H1 (cell line): ENCODE data around the gene CMIP. TPM values are rescaled to one million over a fixed set of nuclear protein-coding genes. Genes with fewer than 3 reads are reported as not detected.

ENCODE experiments used
- CTCF ChIA-PET: fragments of 300-600 bp; sonication (Branson Sonifier 250); formaldehyde crosslinking; loops from one replicate; lab custom pipeline; 2021; ENCODE audit not compliant: partially characterized antibody; lab: Charles Lee
- POLR2A ChIA-PET: fragments of 300-600 bp; sonication (Branson Sonifier 250); formaldehyde crosslinking; loops from one replicate; lab custom pipeline; 2021; ENCODE audit warnings: inconsistent platforms; ENCODE audit not compliant: partially characterized antibody; lab: Charles Lee
- DNase-seq, 2 experiments: peaks; one replicate each; pipeline versions ENCODE4 v3.0.0 to v3.0.0-alpha.2; 2010 to 2022; ENCODE audit warnings: low spot score in 2 of 2, low read depth in 1 of 2, mixed read lengths in 1 of 2
- FAIRE-seq: peaks from 2 replicates; lab custom pipeline; 2011; peaks lifted over from hg19 to GRCh38; lab: Jason Lieb, UNC
- H2AFZ ChIP-seq: 2 replicates; pipeline ENCODE4 v1.8.1; 2012; ENCODE audit warnings: low read length, inconsistent platforms
- H2AK5ac ChIP-seq: 2 replicates; pipeline ENCODE4 v1.6.1; 2013; ENCODE audit warnings: low read depth, low read length
- H2BK120ac ChIP-seq: replicated peaks from 2 replicates; pipeline ENCODE3; 2013; ENCODE audit warnings: low read depth, low read length, inconsistent platforms
- H2BK12ac ChIP-seq: 2 replicates; pipeline ENCODE4 v1.6.1; 2013; ENCODE audit warnings: low read depth, low read length
- H2BK15ac ChIP-seq: 2 replicates; pipeline ENCODE4 v1.6.1; 2013; ENCODE audit warnings: low read length
- H2BK20ac ChIP-seq: 2 replicates; pipeline ENCODE4 v1.6.1; 2013; ENCODE audit warnings: low read length
- H2BK5ac ChIP-seq: 2 replicates; pipeline ENCODE4 v1.6.1; 2013; ENCODE audit warnings: low read depth, low read length
- H3K14ac ChIP-seq: 2 replicates; pipeline ENCODE4 v1.6.1; 2013; ENCODE audit warnings: inconsistent platforms; ENCODE audit not compliant: insufficient read length
- H3K18ac ChIP-seq: 2 replicates; pipeline ENCODE4 v1.6.1; 2013; ENCODE audit warnings: low read length; ENCODE audit errors: extremely low read depth
- H3K23ac ChIP-seq: 2 replicates; pipeline ENCODE4 v1.6.1; 2013; ENCODE audit warnings: inconsistent platforms; ENCODE audit not compliant: insufficient read length
- H3K23me2 ChIP-seq: 2 replicates; pipeline ENCODE4 v1.6.1; 2013; ENCODE audit warnings: low read depth, low read length
- H3K27ac ChIP-seq: 2 replicates; pipeline ENCODE4 v1.6.1; 2011; ENCODE audit warnings: low read depth, low read length, inconsistent platforms
- H3K27me3 ChIP-seq, 4 experiments: replicated peaks in 1 of 4; 1 replicate in 1 of 4; 2 replicates in 3 of 4; pipeline versions ENCODE4 v1.6.1 to v1.8.1; 2011 to 2013; ENCODE audit warnings: low read length in 3 of 4, mild to moderate bottlenecking in 3 of 4, inconsistent platforms in 2 of 4, mixed read lengths in 2 of 4, moderate library complexity in 1 of 4; ENCODE audit not compliant: control insufficient read depth in 3 of 4, insufficient read depth in 3 of 4; ENCODE audit errors: extremely low read depth in 1 of 4
- H3K36me3 ChIP-seq, 4 experiments: 2 replicates each; pipeline versions ENCODE4 v1.6.1 to v1.8.1; 2011 to 2013; ENCODE audit warnings: mild to moderate bottlenecking in 4 of 4, low read length in 3 of 4, moderate library complexity in 2 of 4, control low read depth in 1 of 4, inconsistent platforms in 1 of 4; ENCODE audit not compliant: insufficient read depth in 4 of 4, control insufficient read depth in 2 of 4
- H3K4ac ChIP-seq: replicated peaks from 2 replicates; pipeline ENCODE3; 2013; ENCODE audit warnings: low read length, low read depth, mixed read lengths, inconsistent platforms; ENCODE audit not compliant: insufficient read length
- H3K4me1 ChIP-seq, 4 experiments: replicated peaks in 1 of 4; 1 replicate in 1 of 4; 2 replicates in 3 of 4; pipeline versions ENCODE4 v1.6.1 to v1.8.1; 2011 to 2013; ENCODE audit warnings: low read length in 3 of 4, inconsistent platforms in 2 of 4, mixed read lengths in 1 of 4; ENCODE audit not compliant: insufficient read depth in 4 of 4, control insufficient read depth in 3 of 4
- H3K4me2 ChIP-seq, 2 experiments: 2 replicates each; pipeline versions ENCODE4 v1.6.1 to v1.8.1; 2011 to 2013; ENCODE audit warnings: low read depth in 2 of 2, low read length in 2 of 2, control low read depth in 1 of 2, inconsistent platforms in 1 of 2, mild to moderate bottlenecking in 1 of 2; ENCODE audit not compliant: insufficient read depth in 1 of 2
- H3K4me3 ChIP-seq, 4 experiments: fragments of 200-600, 300-600 bp in 1 of 4; sonication (generic), shearing (Covaris generic), sonication (Bioruptor Twin) in 1 of 4; 2 replicates each; pipeline versions ENCODE4 v1.5.1 to v1.8.1; 2011 to 2016; ENCODE audit warnings: low read length in 4 of 4, low read depth in 3 of 4, control low read depth in 2 of 4, inconsistent platforms in 2 of 4, mild to moderate bottlenecking in 2 of 4, mixed read lengths in 1 of 4, moderate library complexity in 1 of 4; ENCODE audit not compliant: insufficient read depth in 2 of 4; ENCODE audit errors: extremely low read depth in 1 of 4
- H3K56ac ChIP-seq: replicated peaks from 2 replicates; pipeline ENCODE3; 2013; ENCODE audit warnings: low read depth, mild to moderate bottlenecking, mixed read lengths, low read length, inconsistent platforms; ENCODE audit not compliant: insufficient read length
- H3K79me1 ChIP-seq: 2 replicates; pipeline ENCODE4 v1.6.1; 2013; ENCODE audit warnings: low read depth, low read length, control low read depth
- H3K79me2 ChIP-seq, 2 experiments: 2 replicates each; pipeline versions ENCODE4 v1.6.1 to v1.8.1; 2012 to 2013; ENCODE audit warnings: low read length in 2 of 2, mild to moderate bottlenecking in 2 of 2, inconsistent platforms in 1 of 2; ENCODE audit not compliant: insufficient read depth in 2 of 2, control insufficient read depth in 1 of 2
- H3K9ac ChIP-seq, 4 experiments: replicated peaks in 1 of 4; 1 replicate in 1 of 4; 2 replicates in 3 of 4; pipeline versions ENCODE4 v1.6.1 to v1.8.1; 2011 to 2013; ENCODE audit warnings: low read depth in 3 of 4, low read length in 3 of 4, control low read depth in 2 of 4, mild to moderate bottlenecking in 2 of 4, moderate library complexity in 2 of 4, inconsistent platforms in 1 of 4; ENCODE audit errors: extremely low read depth in 1 of 4
- H3K9me3 ChIP-seq, 2 experiments: 2 replicates each; pipeline versions ENCODE4 v1.6.1 to v1.8.1; 2012 to 2013; ENCODE audit warnings: mild to moderate bottlenecking in 2 of 2, moderate library complexity in 2 of 2, control low read depth in 1 of 2, inconsistent platforms in 1 of 2, low read depth in 1 of 2, low read length in 1 of 2, mixed read lengths in 1 of 2; ENCODE audit not compliant: insufficient read depth in 2 of 2
- H4K20me1 ChIP-seq, 2 experiments: replicated peaks in 1 of 2; 2 replicates each; pipeline versions ENCODE3 to v1.8.1; 2011 to 2013; ENCODE audit warnings: inconsistent platforms in 2 of 2, low read length in 2 of 2, mild to moderate bottlenecking in 1 of 2; ENCODE audit not compliant: insufficient read depth in 2 of 2, control insufficient read depth in 1 of 2
- H4K5ac ChIP-seq: 2 replicates; pipeline ENCODE4 v1.6.1; 2013; ENCODE audit warnings: low read length, low read depth, mixed read lengths, inconsistent platforms; ENCODE audit not compliant: insufficient read length
- H4K8ac ChIP-seq: 2 replicates; pipeline ENCODE4 v1.8.0; 2013; ENCODE audit warnings: mild to moderate bottlenecking, moderate library complexity, low read length, inconsistent platforms; ENCODE audit not compliant: insufficient read depth; ENCODE audit errors: extremely low read depth
- H4K91ac ChIP-seq: replicated peaks from 2 replicates; pipeline ENCODE3; 2013; ENCODE audit warnings: low read length, mixed read lengths, inconsistent platforms; ENCODE audit not compliant: insufficient read length
- BRCA1 ChIP-seq: IDR thresholded peaks from 2 replicates; pipeline ENCODE4 v1.6.1; 2012; ENCODE audit warnings: low read depth, low read length, improper control_type of control experiment
- CEBPB ChIP-seq: IDR thresholded peaks from 2 replicates; pipeline ENCODE4 v1.6.1; 2012; ENCODE audit warnings: low read depth, low read length
- KDM5A ChIP-seq: fragments of 200-600 bp; IDR thresholded peaks from 2 replicates; pipeline ENCODE4 v1.7.1; 2012; ENCODE audit warnings: mild to moderate bottlenecking, low read length, inconsistent platforms, mixed read lengths
- RBBP5 ChIP-seq: IDR thresholded peaks from 2 replicates; pipeline ENCODE4 v1.7.1; 2012; ENCODE audit warnings: low read depth, mild to moderate bottlenecking, inconsistent platforms, low read length, moderate library complexity, borderline replicate concordance
- SIN3A ChIP-seq, 2 experiments: IDR thresholded peaks in 1 of 2; conservative IDR thresholded peaks in 1 of 2; 2 replicates each; pipeline ENCODE4 v1.6.1; 2011 to 2012; ENCODE audit warnings: low read length in 2 of 2, improper control_type of control experiment in 1 of 2, low read depth in 1 of 2, mild to moderate bottlenecking in 1 of 2
- SP2 ChIP-seq: IDR thresholded peaks from 2 replicates; pipeline ENCODE4 v1.6.1; 2012; ENCODE audit warnings: mild to moderate bottlenecking, low read length, inconsistent platforms
- TAF7 ChIP-seq: optimal IDR thresholded peaks from 2 replicates; pipeline ENCODE3; 2011; ENCODE audit warnings: low read depth, mild to moderate bottlenecking, inconsistent platforms, low read length, moderate library complexity, borderline replicate concordance
- YY1 ChIP-seq: IDR thresholded peaks from 2 replicates; pipeline ENCODE4 v1.6.1; 2011; ENCODE audit warnings: low read depth, mild to moderate bottlenecking, low read length
- WGBS, 2 experiments: shearing (Covaris generic) in 1 of 2; methylation state at CpG; one replicate each; pipeline versions ENCODE4 v1.1.6 to v1.1.7; 2013 to 2015; ENCODE audit warnings: low lambda C conversion rate in 2 of 2, mixed read lengths in 2 of 2, inconsistent platforms in 1 of 2, low coverage in 1 of 2, missing lambda C conversion rate in 1 of 2; ENCODE audit not compliant: insufficient replicate concordance in 2 of 2, insufficient coverage in 1 of 2, insufficient read length in 1 of 2; ENCODE audit errors: extremely low coverage in 1 of 2, missing lambda C conversion rate in 1 of 2; 5-methylcytosine and 5-hydroxymethylcytosine counted together
- polyA plus RNA-seq, 7 experiments: library from polyadenylated mRNA; depleted of rRNA in 3 of 7; stranded (reverse) in 5 of 7; unstranded in 2 of 7; fragments of >200 nt in 5 of 7; fragments of 200-250 nt in 2 of 7; gene quantifications; 1 replicate in 5 of 7; 2 replicates in 1 of 7; 4 replicates in 1 of 7; pipeline versions ENCODE4 v1.2.1 to v1.2.3, GENCODE V29; 2011 to 2013; ENCODE audit warnings: missing spikeins in 2 of 7, mixed read lengths in 2 of 7
- total RNA-seq: library from RNA; stranded (reverse); fragmentation: NEBNext Ultra II Directional; extraction: Animal tissue kit (Norgen Biotek cat#: 25700); gene quantifications from 2 replicates; pipeline ENCODE4 v1.2.1, GENCODE V29; 2021
- TF ChIP-seq, protein P1 (sequence below), 3 experiments: IDR thresholded peaks; 1 replicate in 2 of 3; 2 replicates in 1 of 3; pipeline versions ENCODE4 v1.5.1 to v1.6.1; 2011; ENCODE audit warnings: low read length in 3 of 3, mild to moderate bottlenecking in 3 of 3, inconsistent platforms in 2 of 3, low read depth in 1 of 3, moderate library complexity in 1 of 3; ENCODE audit not compliant: insufficient read depth in 1 of 3; ENCODE audit errors: control extremely low read depth in 1 of 3

Gene CMIP
- total and polyA plus RNA-seq, 2 of the 8 experiments (the other 6 are each of a cell fraction or from before 2014, with no cell fraction given) = 7.9 to 53.2 TPM

DNA sequence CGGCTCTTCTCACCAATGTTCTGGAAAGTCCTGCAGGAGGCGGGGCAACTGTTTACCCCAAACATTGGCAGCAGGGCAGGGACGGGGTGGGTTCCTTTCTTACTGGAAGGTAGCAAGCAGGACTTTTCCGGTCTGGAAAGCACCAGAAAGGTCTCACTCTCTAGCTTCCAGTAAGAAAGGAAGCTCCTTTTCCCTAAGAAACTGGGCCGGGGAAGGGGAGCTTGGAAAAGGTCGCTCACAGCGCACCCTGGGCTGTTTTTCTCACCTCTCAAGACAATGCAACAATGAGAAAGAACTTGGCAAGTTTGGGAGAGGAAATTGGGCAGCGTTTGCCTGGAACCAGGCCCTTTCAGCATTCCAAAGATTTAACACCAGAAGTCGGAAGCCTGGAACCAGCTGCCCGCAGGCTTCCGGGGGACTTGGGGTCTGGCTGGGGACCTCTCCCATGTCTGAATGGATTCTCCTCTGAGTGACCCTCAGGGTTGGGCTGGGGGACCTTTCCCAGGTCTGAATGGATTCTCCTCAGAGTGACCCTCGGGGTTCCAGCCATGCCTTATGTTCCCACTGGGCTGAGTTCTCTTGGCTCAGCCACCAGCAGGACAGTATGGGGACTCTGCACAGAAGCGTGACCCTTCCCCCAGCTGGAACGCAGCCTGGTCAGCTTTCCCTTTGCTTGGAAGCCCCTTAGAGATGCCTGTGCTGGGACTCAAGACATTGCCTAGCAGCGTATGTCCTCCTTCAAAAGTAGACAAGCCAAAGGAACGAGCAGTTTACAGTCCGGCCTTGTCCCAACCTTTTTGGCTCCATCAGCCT is 167.9 kb downstream of the CMIP start:
- H2AFZ ChIP-seq = no peak overlapping the region
- H3K23me2 ChIP-seq = peaks cover 12% of the 10 kb centered on the region; the same call in 1 of the 2 replicates
- H2BK120ac ChIP-seq = no peak overlapping the region
- H4K5ac ChIP-seq = no peak overlapping the region
- H3K4me3 ChIP-seq = no peak overlapping the region
- H3K36me3 ChIP-seq = peaks cover 0 to 13% (median 2%) of the 10 kb centered on the region in 4 experiments; a peak in 3 of 8 replicates
- H3K79me1 ChIP-seq = peaks cover 13% of the 10 kb centered on the region
- H2AK5ac ChIP-seq = no peak overlapping the region
- H3K4me2 ChIP-seq = no peak overlapping the region
- H2BK20ac ChIP-seq = no peak overlapping the region
- 91% methylated on average over 17 of the region's 17 CpGs; no CpG with 5 or more reads in 1 of the 2 experiments for WGBS, 2 experiments
- no peak overlapping the region for H3K56ac ChIP-seq
- no peak overlapping the region for H3K18ac ChIP-seq
- H4K8ac ChIP-seq = no peak overlapping the region
- ChIA-PET POLR2A (no interaction called here), CTCF (interaction anchor here (0.7 to 6.2 kb wide), 9 partner anchors 9 to 209 kb away, joined by 3 to 35 read pairs (median 4); no protein-coding TSS in a partner anchor)
- no peaks in the 10 kb centered on the region; a peak in 1 of 7 replicates for H3K27me3 ChIP-seq
- no peak overlapping the region for H3K23ac ChIP-seq
- H2BK12ac ChIP-seq = no peak overlapping the region
- H3K27ac ChIP-seq = no peak overlapping the region; the same call in 1 of the 2 replicates
- H3K4ac ChIP-seq = no peak overlapping the region
- no peak overlapping the region for H4K91ac ChIP-seq
- H3K4me1 ChIP-seq = peaks cover 0 to 3% (median under 1%) of the 10 kb centered on the region in 4 experiments; a peak in 2 of 7 replicates
- DNase-seq (no peak), FAIRE-seq (no peak)
- peaks cover 11% of the 10 kb centered on the region in 2 experiments for H3K79me2 ChIP-seq
- H3K9ac ChIP-seq = no peak overlapping the region
- H2BK15ac ChIP-seq = no peak overlapping the region
- H3K9me3 ChIP-seq = no peaks in the 10 kb centered on the region
- H3K14ac ChIP-seq = no peak overlapping the region
- no peak overlapping the region for H2BK5ac ChIP-seq
- peaks cover 5 to 23% of the 10 kb centered on the region in 2 experiments for H4K20me1 ChIP-seq
- TF ChIP-seq SIN3A (conservative IDR thresholded peaks at IDR 0.05 in 1 of 2, IDR thresholded peaks at IDR 0.05 in 1 of 2; ENCODE audit: low read depth in 1 of 2, low read length in 2 of 2) (no peak), CEBPB (no peak), KDM5A (no peak), YY1 (no peak), BRCA1 (no peak), TAF7 (no peak), RBBP5 (no peak), SP2 (no peak)
- TF ChIP-seq, protein P1, sequence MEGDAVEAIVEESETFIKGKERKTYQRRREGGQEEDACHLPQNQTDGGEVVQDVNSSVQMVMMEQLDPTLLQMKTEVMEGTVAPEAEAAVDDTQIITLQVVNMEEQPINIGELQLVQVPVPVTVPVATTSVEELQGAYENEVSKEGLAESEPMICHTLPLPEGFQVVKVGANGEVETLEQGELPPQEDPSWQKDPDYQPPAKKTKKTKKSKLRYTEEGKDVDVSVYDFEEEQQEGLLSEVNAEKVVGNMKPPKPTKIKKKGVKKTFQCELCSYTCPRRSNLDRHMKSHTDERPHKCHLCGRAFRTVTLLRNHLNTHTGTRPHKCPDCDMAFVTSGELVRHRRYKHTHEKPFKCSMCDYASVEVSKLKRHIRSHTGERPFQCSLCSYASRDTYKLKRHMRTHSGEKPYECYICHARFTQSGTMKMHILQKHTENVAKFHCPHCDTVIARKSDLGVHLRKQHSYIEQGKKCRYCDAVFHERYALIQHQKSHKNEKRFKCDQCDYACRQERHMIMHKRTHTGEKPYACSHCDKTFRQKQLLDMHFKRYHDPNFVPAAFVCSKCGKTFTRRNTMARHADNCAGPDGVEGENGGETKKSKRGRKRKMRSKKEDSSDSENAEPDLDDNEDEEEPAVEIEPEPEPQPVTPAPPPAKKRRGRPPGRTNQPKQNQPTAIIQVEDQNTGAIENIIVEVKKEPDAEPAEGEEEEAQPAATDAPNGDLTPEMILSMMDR (IDR thresholded peaks at IDR 0.05; ENCODE audit: control extremely low read depth in 1 of 3, insufficient read depth in 1 of 3, low read depth in 1 of 3, low read length in 3 of 3) = no peak
